GM18909 (cell line): ENCODE measurements around the gene ISG15.
"Not testable (repeated sequence)": the region's sequence is repeated elsewhere in the genome, so short reads cannot be mapped to it uniquely, and the experiment has no call there.

Source experiments
- ATAC-seq: cut with Tn5 transposase; IDR thresholded peaks from one replicate; pipeline ENCODE4 v1.9.1; 2021; ENCODE audit warnings: mild to moderate bottlenecking; ENCODE audit not compliant: unreplicated experiment, poor library complexity

The ISG15 gene

DNA sequence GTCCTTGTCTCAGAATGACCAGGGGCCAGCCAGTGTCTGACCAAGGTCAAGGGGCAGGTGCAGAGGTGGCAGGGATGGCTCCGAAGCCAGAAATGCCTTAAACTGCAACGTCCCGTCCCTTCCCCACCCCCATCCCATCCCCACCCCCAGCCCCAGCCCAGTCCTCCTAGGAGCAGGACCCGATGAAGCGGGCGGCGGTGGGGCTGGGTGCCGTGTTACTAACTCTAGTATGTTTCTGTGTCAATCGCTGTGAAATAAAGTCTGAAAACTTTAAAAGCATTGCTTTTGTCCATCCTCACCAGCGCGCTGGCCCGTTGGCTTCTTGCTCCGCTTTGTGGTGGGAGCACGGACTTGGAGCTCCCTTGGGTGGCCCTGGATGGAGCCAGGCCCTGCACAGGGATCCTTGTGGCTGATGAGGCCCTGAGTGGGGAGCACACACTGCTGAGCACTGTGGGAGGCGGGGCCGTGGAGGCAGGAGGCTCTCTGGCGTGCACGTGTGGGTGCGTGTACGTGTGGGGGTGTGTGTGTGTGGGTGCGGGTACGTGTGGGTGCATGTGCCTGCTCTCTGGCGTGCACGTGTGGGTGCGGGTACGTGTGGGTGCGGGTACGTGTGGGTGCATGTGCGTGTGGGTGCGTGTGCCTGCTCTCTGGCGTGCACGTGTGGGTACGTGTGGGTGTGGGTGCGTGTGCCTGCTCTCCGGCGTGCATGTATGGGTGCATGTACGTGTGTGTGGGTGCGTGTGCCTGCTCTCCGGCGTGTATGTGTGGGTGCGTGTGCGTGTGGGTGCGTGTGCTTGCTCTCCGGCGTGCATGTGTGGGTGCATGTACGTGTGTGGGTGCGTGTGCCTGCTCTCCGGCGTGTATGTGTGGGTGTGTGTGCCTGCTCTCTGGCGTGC is 42.8 kb downstream of the ISG15 start:
- no peak for ATAC-seq

DNA sequence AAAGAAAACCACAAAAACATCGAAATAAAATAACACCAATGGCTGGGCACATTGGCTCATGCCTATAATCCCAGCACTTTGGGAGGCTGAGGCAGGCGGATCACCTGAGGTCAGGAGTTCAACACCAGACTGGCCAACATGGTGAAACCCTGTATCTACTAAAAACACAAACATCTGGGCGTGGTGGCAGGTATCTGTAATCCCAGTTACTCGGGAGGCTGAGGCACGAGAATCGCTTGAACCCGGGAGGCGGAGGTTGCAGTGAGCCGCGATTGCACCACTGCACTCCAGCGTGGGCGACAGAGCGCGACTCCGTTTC is 44.4 kb downstream of the ISG15 start:
- ATAC-seq, result not testable (repeated sequence)

DNA sequence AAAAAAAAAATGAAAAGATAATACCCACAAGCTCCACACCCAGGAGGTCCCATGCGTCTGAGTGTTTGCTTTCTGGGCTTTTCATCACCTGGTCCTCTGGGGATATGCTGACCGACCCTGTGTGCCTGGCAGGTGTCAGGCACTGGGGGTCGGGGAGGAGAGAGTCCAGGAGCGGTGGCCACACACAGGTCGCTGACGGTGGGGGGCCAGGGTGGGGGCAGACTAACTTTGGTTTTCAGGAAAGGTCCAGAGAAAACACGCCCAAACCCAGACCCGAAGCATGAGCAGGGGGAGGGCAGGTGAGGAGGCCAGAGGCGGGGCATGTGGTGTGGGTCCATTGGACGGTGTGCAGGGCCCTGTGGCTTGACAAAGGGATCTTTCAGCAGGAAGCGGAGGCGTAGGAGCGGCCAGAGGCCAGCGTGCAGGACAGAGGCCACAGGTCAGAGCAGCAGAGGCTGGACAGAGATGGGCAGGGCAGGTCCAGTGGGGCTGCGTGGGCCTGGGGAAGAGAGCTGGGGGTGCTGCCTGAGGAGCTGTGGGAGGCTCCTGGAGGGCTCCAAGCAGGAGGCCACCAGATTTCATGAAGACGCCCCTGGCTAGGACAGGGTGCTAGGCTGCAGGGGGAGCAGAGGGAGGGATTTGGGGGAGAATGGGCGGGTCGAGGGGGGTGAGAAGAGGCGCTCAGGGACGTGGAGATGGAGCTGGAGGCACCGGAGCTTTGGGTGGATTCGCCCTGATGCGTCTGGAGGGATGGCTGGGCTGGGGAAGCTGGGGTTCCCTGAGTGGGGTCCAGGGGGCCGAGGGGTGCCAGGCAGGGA is 45.0 kb downstream of the ISG15 start:
- ATAC-seq, result no peak

DNA sequence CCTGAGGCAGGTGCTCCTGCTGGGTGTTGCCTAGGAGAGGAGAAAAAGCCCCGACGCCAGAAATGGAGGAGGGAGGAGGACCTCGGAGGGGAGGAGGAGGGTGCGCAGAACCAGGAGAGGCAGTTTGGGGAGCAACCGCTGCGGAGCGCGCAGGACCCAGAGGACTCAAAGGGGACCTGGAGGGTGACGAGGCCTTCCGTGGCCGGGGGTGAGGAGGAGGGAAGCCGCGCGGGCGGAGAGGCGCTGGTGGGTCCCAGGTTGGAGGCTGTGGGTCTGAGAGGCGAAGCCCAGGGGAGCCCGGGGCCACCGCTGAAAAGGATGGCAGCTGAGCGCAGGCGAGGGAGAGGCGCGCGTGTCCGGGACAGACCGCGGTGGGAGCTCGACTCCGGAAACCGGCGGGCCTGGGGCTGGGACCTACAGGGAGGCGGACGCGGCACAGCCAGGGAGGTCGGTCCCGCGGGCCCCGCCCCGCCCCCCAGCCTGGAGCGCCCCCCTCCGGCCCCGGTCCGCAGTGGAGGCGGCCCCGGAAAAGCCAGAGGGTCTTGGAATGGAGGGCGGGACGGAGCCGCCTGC is 45.7 kb downstream of the ISG15 start:
- ATAC-seq, result peak; percentile 43

DNA sequence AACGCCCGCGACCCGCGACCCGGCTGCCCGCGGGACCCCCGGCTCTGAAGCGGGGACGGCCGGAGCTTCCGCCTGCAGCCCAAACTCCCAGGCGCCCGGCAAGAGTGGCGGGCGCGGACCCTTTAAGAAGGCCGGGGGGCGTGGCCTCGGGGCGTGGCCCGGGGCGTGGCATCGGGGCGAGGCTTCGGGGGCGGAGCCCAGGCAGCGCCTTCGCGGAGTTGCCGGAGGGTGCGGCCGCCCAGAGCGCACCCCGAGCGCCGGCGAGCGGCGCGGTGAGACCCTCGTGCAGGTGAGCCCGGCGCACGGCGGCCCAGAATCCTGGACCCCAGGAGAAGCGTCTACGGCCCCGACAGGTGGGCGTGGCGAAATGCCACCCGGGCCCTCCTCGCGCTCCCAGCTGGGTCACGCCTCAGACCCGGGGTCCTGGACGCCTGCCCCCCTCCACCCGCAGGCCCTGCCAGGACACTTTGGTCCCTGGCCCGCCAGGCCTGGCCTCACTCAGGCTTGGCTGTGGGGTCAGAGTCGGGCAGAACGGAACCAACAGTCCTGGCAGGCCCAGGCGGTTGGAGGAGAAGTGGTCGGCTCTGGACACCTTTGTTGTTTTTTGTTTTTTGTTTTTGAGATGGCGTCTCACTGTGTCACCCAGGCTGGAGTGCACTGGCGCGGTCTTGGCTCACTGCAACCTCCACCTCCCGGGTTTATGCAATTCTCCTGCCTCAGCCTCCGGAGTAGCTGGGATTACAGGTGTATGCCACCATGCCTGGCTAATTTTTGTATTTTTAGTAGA is 46.4 kb downstream of the ISG15 start:
- ATAC-seq, result peak; percentile 74

DNA sequence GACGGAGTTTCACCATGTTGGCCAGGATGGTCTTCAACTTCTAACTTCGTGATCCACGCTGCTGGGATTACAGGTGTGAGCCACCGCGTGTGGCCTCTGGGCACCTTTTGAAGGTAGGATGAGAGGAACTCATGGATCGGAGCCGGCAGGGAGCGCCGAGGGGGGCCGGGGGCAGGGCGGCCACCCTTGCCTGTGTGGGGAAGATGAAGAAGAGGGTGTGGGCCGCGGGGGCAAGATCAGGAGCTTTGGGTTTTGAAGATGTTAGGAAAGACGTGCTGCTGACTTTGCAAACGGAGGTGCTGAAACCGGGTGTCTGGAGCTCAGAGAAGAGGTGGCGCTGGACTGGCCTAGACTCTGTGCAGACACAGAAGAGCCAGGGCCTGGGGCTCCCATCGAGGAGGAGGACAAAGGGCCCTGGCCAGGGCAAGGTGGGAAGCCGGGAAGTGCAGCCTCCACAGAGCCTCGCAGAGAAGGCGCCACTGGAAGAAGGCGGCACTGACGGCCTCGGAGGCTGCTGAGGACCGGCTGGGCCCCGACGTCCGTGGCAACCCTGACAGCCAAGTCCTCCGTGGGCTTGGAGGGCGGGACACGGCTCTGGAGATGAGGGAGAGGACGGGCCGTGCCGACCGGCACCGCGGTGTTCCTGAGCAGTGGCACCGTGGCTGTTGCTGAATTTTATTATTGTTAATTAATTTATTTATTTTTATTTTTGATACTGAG is 47.1 kb downstream of the ISG15 start:
- no peak for ATAC-seq

DNA sequence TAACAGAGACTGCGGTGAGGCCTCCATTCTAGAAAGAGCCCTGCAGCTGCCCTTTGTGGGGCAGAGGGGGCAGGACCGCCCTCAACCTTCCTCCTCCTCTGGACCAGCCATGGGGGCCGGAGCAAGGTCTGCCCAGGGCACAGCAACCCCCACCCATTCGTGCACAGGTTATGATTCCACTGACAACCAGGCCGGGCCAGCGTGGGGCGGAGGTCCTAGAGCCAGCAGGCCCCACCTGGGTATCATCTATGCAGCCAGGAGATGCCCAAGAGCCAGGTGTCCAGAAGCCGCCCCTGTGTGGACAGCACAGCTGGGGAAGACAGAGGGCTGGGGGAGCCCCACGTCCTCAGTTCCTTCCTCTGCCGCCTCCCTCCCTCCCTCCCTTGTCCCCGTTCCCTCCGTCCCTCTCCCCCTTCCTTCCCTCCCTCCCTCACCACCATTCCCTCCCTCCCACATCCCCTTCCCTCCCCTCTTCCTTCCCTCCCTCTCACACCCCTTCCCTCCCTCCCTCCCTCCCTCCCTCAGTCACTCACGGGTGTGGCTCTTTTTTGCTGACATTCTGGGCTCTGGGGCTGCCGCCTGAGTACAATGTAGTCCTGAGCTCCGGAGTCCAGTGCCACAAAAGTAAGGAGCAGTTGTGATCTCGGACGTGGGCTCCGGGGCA is 48.5 kb downstream of the ISG15 start:
- ATAC-seq, result no peak

DNA sequence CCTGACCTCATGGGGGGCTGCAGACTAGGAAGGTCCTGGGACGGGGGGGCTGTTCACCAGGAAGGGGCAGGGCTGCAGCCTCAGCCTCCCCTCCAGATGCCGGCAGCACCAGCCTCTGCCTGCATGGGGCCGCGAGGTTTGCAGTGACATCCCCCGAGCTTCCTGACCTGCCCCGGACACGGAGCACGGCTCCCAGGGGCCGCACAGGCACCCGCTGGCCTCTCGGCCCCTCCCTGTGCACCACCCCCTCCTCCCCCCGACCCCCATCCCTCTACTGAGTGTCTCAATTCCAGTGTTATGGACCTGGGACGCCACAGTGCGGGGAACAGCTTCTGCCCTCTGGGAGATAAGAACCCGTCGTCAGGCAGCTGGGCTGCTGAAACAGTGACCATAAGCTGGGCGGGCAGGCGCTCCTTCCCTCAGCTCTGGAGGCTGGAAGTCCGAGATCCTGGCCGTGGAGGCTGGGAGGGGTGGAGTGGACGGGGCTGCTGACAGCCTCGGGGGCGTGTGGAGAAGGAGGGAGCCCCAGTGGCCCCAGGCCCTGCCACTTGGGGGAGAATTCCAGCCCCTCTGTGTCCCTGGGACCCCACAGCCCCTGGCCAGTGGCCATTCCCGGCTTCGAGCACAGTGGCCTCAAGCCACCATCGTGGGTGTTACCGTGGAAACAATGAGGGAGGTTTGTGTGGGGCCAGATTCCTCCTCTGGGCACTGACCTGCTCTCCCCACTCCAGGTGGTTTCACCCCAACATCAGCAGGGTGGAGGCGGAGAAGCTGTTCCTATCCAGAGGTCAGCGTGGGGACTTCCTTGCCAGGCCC is 49.3 kb downstream of the ISG15 start:
- no peak for ATAC-seq

DNA sequence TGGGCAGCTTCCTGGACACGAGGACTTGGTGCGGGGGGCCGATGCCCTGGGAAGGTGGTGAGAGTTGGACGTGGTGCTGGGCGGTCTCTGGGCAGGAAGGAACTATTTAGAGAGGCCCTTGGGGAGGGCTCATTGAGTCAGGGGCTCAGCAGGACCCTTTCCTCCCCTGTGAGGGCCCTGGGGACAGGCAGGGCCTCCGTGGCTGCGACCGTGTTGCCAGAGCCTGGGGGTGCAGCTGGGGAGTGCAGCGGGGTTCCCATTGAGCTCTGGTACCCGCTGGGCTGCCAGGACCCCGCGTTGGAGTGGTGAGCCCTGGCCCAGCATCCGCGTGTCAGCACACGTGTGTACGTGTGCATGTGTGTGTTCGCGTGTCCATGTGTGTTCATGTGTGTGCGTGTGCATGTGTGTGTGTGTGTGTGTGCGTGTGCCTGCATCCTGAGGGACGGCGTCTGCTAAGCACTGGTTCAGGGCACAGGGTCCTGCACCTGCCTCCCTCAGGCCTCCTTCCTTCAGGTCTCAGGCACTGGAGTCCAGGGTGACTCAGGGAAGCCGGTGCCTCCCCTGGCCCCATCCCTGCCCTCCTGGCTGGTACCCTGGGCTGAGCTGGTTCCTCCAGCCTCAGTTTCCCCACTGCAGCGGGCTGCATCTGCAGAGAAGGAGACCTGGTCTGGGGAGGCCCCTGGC is 50.1 kb downstream of the ISG15 start:
- no peak for ATAC-seq
